ENCODE results near the gene KRTAP4-1. TPM values are rescaled to one million over a fixed set of nuclear protein-coding genes. Genes with fewer than 3 reads are reported as not detected.
"Not testable (repeated sequence)": the region's sequence is repeated elsewhere in the genome, so short reads cannot be mapped to it uniquely, and the experiment has no call there.

Gene KRTAP4-1
- total RNA-seq, 1 donor from 2014 or later = not detected

DNA sequence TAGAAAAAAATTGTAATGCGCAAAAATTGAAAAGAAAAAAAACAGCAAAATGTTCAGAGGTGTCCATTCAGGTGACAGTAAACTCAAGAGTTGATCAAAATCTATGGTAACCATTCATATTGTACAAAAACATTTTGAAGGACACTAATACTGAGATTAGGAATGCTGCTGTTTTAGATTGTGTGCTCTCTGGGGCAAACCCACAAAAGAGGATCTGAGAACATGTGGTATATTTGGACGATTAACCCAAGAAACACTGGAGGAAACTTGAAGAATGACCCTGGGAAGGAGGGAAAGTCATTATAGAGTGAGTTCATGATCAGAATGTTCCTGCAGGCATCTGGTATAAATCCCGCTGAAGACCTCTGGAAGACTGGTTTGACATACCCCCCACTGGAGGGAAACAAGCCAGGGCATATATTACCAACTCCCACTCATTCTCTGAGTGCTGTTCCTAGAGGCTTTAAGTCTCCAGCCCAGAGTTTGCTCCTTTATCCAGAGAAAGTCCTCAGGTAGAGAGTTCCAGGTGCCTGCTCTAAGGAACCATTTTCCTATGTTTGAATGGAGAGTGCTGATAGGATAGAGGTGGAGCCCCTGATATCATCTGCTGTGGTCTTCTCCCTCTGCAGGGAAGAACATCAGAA, 7.8 kb downstream of the KRTAP4-1 start:
- no peak for ATAC-seq
- no peak for DNase-seq (ENCODE audit: low spot score)

DNA sequence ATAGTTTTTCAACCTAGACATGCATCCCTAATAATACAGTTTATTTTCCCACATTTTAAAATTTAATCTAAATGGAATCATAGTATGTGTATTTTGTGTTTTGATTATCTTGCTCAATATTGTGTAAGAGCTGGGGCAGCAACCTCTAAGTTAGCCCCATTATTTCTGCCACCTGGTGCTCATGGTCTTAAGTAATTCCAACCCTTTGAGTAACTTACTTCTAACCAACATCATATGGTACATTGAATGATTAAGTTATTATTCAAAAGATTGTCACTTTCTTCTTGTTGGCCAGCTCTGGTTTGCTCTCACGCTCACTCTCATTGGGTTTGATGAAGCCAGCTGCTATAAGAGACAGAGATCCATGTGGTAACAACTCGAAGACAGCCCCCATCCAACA, 12.8 kb downstream of the KRTAP4-1 start:
- ATAC-seq (no peak), DNase-seq (ENCODE audit: low spot score) (no peak)

DNA sequence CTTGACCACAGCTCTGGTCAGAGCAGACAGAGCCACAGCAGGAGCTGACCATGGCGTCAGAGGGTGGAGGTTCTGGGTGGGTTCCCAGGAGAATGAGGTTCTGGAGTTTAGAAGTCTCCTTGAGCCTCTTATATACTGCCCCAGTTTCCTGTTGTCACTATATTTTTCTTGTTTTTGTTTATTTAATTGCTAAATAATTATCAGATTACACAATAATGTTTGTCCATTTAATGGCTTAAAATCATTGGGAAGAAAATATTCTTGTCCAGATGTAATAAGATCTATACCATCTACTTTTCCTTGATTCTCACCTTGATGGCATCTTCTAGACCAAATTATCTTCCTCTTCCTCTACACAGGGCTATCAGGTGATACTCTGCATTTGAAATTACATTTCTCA, 16.6 kb downstream of the KRTAP4-1 start, which contains the start of gene KRTAP4-3:
TSS of gene KRTAP4-3 (minus strand) at position 101 of the 400 bp plus-strand sequence. CDS start at position 52, 49 bp downstream.
- DNase-seq (ENCODE audit: low spot score) (no peak), ATAC-seq (no peak)

DNA sequence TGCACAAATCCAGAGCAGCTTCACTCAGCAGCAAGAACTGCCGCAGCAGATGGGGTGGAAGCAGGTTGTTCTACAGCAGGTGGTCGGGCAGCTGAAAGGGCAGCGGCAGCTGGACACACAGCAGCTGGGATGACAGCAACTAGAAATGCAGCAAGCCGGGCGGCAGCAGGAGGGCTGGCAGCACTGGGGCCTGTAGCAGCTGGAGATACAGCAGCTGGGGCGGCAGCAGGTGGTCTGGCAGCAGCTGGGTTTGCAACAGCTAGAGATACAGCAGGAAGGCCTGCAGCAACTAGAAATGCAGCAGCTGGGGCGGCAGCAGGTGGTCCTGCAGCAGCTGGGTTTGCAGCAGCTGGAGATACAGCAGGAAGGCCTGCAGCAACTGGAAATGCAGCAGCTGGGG, 17.1 kb downstream of the KRTAP4-1 start:
- DNase-seq (ENCODE audit: low spot score) (no peak), ATAC-seq (no peak)

DNA sequence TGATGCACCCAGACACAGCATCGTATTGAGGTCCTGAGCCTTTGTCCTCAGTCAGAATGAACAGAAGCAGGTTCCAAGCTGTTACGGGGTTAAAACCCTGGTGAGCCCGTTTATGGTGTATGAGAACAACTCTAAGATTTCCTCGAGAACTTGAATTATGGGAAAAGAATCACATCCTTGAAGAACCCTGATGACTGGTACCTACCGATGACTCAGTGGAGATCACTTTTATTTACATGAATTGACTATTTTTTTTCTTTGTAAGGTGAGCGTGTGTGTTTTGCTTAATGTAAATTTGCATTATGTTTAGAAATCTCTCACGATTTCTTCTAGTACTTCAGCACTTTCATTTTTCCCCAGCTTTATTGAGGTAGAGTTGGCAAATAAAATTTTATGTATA, 20.9 kb downstream of the KRTAP4-1 start:
- no peak for DNase-seq (ENCODE audit: low spot score)
- no peak for ATAC-seq

DNA sequence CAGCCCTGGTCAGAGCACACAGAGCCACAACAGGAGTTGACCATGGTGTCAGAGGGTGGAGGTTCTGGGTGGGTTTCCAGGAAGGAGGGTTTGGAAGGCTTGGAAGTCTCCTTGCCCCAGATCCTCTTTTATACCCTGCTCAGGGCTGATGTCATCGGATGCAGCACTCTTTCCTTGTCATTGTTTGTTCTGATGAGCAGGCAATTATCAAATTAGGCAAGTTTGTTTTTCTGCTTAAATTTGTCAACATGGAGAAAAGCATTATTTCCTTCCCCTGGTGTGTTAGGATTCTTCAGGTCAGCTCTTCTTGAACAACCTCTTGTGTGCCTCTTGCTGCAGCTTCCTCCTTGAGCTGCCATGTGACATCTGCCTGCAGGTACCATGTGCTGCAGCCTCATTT, 24.1 kb downstream of the KRTAP4-1 start, which contains the start of gene KRTAP4-4:
TSS of gene KRTAP4-4 (minus strand) at position 101 of the 400 bp plus-strand sequence. CDS start at position 44, 57 bp downstream.
- DNase-seq (ENCODE audit: low spot score) (no peak), ATAC-seq (no peak)

DNA sequence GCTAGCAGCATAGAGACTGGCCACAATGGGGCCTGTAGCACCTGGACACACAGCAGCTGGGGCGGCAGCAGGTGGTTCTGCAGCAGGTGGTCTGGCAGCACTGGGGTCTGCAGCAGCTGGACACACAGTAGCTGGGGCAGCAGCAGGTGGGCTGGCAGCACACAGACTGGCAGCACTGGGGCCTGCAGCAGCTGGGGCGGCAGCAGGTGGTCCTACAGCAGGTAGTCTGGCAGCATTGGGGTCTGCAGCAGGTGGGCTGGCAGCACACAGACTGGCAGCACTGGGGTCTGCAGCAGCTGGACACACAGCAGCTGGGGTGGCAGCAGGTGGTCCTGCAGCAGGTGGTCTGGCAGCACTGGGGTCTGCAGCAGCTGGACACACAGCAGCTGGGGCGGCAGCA, 24.5 kb downstream of the KRTAP4-1 start:
- DNase-seq (ENCODE audit: low spot score); ATAC-seq: not testable (repeated sequence)

DNA sequence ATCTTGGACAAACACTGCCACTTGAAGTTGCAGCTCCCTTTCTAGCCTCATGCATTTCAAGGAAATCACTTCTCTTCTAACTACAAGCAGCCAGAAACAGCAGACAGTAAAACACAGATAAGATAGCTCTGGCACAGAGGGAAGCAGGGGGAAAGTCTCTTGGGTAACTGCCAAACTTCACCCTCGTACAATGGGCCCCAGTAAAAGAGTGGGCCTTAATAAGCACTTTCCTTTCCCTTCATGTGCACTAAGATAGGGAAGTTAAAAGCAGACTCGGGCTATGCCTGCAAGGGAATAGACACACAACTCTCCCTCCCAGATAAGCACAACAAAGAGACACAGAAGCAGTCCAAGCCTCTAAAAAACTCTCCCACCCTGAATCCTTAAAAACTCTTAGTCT, 30.9 kb downstream of the KRTAP4-1 start:
- DNase-seq (ENCODE audit: low spot score) (no peak), ATAC-seq (no peak)

DNA sequence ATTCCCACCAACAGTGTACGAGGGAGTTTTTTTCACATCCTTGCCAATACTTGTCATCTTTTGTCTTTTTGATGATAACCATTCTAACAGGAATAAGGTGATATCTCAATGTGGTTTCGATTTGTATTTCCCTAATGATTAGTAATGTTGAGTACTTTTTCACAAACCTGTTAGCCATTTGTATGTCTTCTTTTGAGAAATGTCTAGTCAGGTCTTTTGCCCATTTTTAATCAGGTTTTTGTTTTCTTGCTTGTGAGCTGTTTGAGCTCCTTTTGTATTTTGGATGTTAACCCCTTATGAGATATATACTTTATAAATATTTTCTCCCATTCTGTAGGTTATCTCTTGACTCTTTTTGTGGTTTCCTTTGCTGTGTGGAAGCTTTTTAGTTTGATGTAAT, 33.2 kb downstream of the KRTAP4-1 start:
- no peak for ATAC-seq
- no peak for DNase-seq (ENCODE audit: low spot score)

DNA sequence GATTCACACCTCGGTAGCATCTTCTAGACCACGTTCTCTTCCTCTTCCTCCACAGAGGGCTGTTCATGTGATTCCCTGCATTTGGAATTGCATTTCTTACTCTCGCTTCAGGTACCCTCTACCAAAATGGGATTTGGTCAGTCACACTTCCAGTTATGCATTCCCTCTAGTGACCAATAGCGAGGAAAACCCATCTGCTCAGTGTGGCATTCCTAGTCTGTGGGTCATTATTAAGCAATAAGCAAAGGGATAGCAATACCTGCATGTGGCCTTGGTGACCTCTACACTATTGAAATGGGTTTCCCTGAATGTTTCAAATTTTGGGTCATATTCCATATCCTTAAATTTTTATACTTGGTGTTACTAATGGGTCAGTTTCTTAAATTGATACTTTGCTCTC, 34.7 kb downstream of the KRTAP4-1 start:
- ATAC-seq = no peak
- DNase-seq (ENCODE audit: low spot score) = no peak

DNA sequence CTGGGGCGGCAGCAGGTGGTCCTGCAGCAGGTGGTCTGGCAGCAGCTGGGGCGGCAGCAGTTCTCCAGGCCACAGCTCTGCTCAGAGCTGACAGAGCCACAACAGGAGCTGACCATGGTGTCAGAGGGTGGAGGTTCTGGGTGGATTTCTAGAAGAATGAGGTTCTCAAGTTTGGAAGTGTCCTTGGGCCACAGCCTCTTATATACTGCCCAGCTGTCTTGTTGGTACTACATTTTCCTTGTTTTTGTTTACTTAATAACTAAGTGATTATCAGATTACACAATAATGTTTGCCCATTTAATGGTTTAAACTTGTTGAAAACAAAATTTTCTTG, 35.1 kb downstream of the KRTAP4-1 start, which contains the start of gene KRTAP4-5:
TSS of gene KRTAP4-5 (minus strand) at position 174 of the 334 bp plus-strand sequence. CDS start at position 116, 58 bp downstream.
- DNase-seq (ENCODE audit: low spot score) (no peak), ATAC-seq (no peak)

DNA sequence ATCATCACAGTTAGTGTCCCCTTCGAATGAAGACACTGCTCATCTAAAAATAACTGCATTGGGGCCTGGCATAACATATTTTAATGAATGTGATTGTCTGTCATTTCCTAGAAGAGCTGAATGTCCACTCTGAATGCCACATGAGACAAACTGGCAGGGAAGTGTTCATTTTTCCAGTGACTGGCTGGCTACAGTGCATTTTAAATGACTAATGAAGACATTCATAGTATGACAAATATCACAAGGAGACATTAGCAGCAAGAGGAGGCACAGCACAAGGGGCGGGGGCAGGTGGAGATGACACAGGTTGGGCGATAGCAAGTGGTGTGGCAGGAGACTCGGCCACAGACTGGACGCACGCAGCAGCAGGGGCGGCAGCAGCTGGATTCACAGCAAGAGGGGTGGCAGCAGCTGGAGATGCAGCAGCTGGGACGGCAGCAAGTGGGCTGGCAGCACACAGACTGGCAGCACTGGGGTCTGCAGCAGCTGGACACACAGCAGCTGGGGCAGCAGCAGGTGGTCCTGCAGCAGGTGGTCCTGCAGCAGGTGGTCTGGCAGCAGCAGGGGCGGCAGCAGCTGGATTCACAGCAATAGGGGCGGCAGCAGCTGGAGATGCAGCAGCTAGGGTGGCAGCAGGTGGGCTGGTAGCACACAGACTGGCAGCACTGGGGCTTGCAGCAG, 35.6 kb downstream of the KRTAP4-1 start:
- not testable (repeated sequence) for ATAC-seq; DNase-seq (ENCODE audit: low spot score)

DNA sequence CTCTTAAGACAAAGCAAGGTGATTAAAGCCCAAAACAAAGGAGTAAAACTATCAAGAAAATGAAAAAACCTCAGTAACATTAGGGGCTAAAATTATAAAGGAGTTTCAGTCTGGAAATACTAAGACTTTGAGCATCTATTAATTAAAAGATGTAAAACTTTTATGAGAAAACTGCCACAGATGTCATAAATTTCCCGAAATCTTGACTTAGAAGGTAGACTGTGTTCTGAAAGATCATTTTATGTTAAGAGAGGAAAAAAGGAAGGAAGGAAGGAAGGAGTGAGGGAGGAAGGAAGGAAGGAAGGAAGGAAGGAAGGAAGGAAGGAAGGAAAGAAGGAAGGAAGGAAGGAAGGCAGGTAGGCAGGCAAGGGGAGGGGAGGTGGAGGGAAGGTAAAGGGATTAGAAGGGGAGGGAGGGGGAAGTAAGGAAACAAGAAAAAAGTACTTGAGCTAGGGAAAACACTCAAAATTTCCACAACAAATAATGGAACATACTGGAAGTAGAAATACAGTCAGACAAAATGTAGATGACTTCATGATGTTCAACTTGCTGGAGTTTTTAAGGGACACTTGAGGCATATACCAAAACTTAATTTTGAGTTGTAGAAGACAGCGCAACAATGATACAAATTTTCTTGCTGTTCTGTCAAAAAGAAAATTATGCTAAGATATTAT, 37.0 kb downstream of the KRTAP4-1 start:
- ATAC-seq (no peak), DNase-seq (ENCODE audit: low spot score) (no peak)

DNA sequence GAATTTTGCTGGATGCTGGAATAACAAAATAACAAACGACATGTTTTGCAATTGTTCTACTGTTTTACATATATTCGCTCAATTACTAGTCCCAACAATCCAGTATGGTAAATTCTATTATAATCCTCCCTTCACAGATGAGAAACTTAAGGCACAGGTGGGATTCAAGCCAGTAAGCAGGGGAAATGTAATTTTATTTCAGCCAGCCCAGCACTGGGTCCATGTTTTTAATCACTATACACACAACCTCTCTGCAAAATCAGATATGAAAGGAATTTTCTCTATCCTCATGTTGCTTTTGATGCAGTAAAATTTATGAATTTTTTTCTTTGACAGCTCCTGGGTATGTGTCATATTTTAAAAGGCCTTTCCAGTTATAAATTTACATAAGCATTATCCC, 39.5 kb downstream of the KRTAP4-1 start:
- DNase-seq (ENCODE audit: low spot score) = no peak
- no peak for ATAC-seq

DNA sequence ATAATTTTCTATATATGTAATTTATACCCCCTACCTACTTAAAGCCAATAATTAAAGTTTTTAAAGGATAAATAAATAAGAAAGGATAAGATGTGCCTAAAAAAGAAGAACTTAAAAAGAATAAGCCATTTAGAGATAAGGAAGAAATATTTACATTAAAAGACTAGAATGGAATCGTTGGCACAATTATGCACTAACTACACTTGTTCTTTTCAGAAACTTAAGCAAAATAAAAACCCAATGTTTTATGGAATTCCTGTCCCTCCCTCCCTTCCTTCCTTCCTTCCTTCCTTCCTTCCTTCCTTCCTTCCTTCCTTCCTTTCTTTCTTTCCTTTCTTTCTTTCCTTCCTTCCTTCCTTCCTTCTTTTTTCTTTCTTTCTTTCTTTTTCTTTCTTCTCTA, 39.9 kb downstream of the KRTAP4-1 start:
- DNase-seq (ENCODE audit: low spot score) = no peak
- no peak for ATAC-seq

DNA sequence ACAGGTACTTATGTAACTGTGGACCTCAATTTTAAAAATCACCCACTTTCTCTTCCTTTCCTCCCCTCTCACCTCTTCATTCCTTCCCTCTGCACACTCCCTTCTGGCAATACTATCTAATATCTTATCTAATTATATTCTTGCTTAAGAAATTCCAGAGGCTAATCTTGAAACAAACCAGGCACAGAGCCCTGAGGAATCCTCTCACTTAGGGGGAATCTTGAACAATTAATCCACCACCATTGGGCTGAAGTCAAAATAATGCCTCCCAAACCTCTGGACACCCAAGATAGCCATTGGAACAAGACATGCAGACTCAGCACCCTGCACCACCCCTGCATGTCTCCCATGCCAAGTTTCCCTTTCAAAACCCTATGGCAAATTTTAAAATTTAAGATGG, 43.4 kb downstream of the KRTAP4-1 start:
- DNase-seq (ENCODE audit: low spot score) (no peak), ATAC-seq (no peak)

DNA sequence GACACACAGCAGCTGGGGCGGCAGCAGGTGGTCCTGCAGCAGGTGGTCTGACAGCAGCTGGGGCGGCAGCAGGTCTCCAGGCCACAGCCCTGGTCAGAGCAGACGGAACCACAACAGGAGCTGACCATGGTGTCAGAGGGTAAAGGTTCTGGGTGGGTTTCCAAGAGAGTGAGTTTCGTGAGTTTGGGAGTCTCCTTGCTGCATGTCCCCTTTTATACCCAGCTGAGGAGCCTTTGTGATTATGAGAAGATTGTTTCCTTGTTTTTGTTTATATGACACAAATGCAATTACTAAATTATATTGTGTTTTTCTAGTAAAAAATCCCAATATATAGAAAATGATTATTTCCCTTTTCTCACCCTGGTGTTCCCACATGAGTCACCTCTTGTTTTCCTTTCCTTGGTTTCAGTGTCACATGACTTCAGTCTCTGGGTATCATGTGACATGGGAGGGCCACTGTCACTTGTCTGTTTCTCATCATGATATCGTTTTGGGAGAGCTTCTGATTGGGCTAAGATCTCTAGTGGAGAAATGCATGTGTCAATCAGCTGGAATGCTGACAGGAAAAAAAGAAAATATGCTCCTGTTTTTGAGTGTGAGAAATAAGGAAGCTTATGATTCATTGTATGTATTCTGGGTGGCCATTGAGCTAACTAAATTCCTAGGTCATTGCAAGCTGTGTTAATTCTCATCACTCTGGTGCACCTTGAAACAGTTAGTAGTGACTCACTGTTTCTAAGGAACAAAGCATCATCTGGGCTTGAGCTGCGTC, 44.2 kb downstream of the KRTAP4-1 start, which contains the start of gene KRTAP4-6:
TSS of gene KRTAP4-6 (minus strand) at position 185 of the 772 bp plus-strand sequence. CDS start at position 128, 57 bp downstream.
- ATAC-seq = no peak
- DNase-seq (ENCODE audit: low spot score) = no peak

DNA sequence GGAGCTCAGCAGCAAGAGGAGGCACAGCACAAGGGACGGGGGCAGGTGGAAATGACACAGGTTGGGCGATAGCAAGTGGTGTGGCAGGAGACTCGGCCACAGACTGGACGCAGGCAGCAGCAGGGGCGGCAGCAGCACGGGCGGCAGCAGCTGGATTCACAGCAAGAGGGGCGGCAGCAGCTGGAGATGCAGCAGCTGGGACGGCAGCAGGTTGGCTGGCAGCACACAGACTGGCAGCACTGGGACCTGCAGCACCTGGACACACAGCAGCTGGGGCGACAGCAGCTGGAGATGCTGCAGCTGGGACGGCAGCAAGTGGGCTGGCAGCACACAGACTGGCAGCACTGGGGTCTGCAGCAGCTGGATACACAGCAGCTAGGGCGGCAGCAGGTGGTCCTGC, 44.8 kb downstream of the KRTAP4-1 start:
- not testable (repeated sequence) for ATAC-seq; DNase-seq (ENCODE audit: low spot score)
